Body of pancreas (tissue), 4 donors: ENCODE measurements around the gene VTI1A. TPM values are rescaled to one million over a fixed set of nuclear protein-coding genes. Genes with fewer than 3 reads are reported as not detected.
A peak's percentile ranks its signal among the peaks of the same experiment; 100 is the strongest.

Source experiments
- ATAC-seq: fragments of 150-250 bp; one replicate; pipeline ENCODE4 v1.9.1; 2016
- DNase-seq, 4 donors: peaks; one replicate each; pipeline ENCODE4 v3.0.0-alpha.2; 2019
- H3K27ac ChIP-seq, 4 donors: fragments of 200-600 bp; sonication (generic); 1 replicate in 3 of 4; 2 replicates in 1 of 4; pipeline versions ENCODE4 v1.5.1 to v1.6.1; 2016 to 2019; ENCODE audit warnings: mild to moderate bottlenecking in 1 of 4, mixed read lengths in 1 of 4, moderate library complexity in 1 of 4
- H3K27me3 ChIP-seq, 2 donors: fragments of 200-600 bp; sonication (generic); one replicate each; pipeline ENCODE4 v1.6.0; 2016; ENCODE audit warnings: mild to moderate bottlenecking in 1 of 2
- H3K36me3 ChIP-seq, 2 donors: fragments of 200-600 bp; sonication (generic); replicated peaks in 1 of 2; 2 replicates each; pipeline ENCODE4 v1.5.1; 2016; ENCODE audit warnings: low read depth in 2 of 2; ENCODE audit not compliant: insufficient read depth in 1 of 2
- H3K4me1 ChIP-seq: fragments of 200-600 bp; sonication (generic); one replicate; pipeline ENCODE4 v1.6.0; 2016
- H3K4me3 ChIP-seq, 2 donors: fragments of 200-600 bp; sonication (generic); 1 replicate in 1 of 2; 2 replicates in 1 of 2; pipeline ENCODE4 v1.5.1; 2016 to 2019
- H3K9me3 ChIP-seq, 3 donors: fragments of 200-600 bp; sonication (generic); 1 replicate in 2 of 3; 2 replicates in 1 of 3; pipeline ENCODE4 v1.5.1; 2016
- CTCF ChIP-seq, 7 experiments: fragments of 450-650 bp in 4 of 7; fragments of 200-600 bp in 3 of 7; sonication (generic) in 3 of 7; IDR thresholded peaks; one replicate each; pipeline ENCODE4 v1.5.1; 2016 to 2019; ENCODE audit warnings: antibody characterized with exemption in 7 of 7
- POLR2A ChIP-seq, 3 donors: fragments of 450-650 bp; IDR thresholded peaks; one replicate each; pipeline ENCODE4 v1.6.1; 2016; ENCODE audit warnings: antibody characterized with exemption in 3 of 3, mild to moderate bottlenecking in 2 of 3
- WGBS, 2 donors: methylation state at CpG; one replicate each; pipeline ENCODE4 v1.1.5; 2017; 5-methylcytosine and 5-hydroxymethylcytosine counted together
- intact Hi-C: fragments of 100-400 bp; cut with DNase I; formaldehyde crosslinking; loops from one replicate; pipeline ENCODE4 v1.15.1; 2023
- total RNA-seq, 2 donors: library from RNA; depleted of rRNA; stranded (reverse); fragments of >200 nt; gene quantifications; one replicate each; pipeline ENCODE4 v1.1.0, GENCODE V29; 2016

The VTI1A gene
- total RNA-seq, 2 donors from 2014 or later: 28.3 to 84.4 TPM

GRCh38 chr10:112779025-112779770, 332.2 kb downstream of the VTI1A start:
- Histone ChIP-seq H3K27me3 (no peaks in the 10 kb centered on the region), H3K36me3 (no peaks in the 10 kb centered on the region), H3K9me3 (no peaks in the 10 kb centered on the region), H3K4me3 (no peak overlapping the region), H3K4me1 (peaks cover 47% of the 10 kb centered on the region), H3K27ac (peak overlapping the region in 1 of 4 donors; percentile 40)
- ATAC-seq (no peak), DNase-seq (no peak)
- 55 to 58% methylated on average over 7 of the region's 7 CpGs for WGBS, 2 donors
- no peak for TF ChIP-seq POLR2A (IDR thresholded peaks at IDR 0.05)
- no peak for TF ChIP-seq CTCF (IDR thresholded peaks at IDR 0.05)
- intact Hi-C loops: no loop called here

GRCh38 chr10:112782200-112782907, 335.3 kb downstream of the VTI1A start:
- 88 to 99% methylated on average over 13 to 18 of the region's 18 CpGs for WGBS, 2 donors

GRCh38 chr10:112783351-112784021, 336.5 kb downstream of the VTI1A start:
- no peaks in the 10 kb centered on the region for H3K9me3 ChIP-seq
- intact Hi-C loops: no loop called here
- peak in 3 of 4 donors; percentile 17 to 27 (median 20) for DNase-seq
- no peaks in the 10 kb centered on the region for H3K36me3 ChIP-seq
- no peaks in the 10 kb centered on the region for H3K27me3 ChIP-seq
- peaks cover 23% of the 10 kb centered on the region for H3K4me1 ChIP-seq
- ATAC-seq: peak; percentile 38
- 44 to 55% methylated on average over 13 to 14 of the region's 14 CpGs for WGBS, 2 donors
- no peak overlapping the region for H3K4me3 ChIP-seq
- TF ChIP-seq POLR2A (IDR thresholded peaks at IDR 0.05): no peak
- no peak for TF ChIP-seq CTCF (IDR thresholded peaks at IDR 0.05)
- no peak overlapping the region for H3K27ac ChIP-seq

More at GRCh38 chr10:112782200-112782907, 335.3 kb downstream of the VTI1A start:
- intact Hi-C loops: no loop called here
- Histone ChIP-seq H3K27me3 (no peaks in the 10 kb centered on the region), H3K4me1 (peaks cover 34% of the 10 kb centered on the region), H3K4me3 (no peak overlapping the region), H3K9me3 (no peaks in the 10 kb centered on the region), H3K36me3 (no peaks in the 10 kb centered on the region), H3K27ac (no peak overlapping the region)
- no peak for TF ChIP-seq POLR2A (IDR thresholded peaks at IDR 0.05)
- no peak for TF ChIP-seq CTCF (IDR thresholded peaks at IDR 0.05)
- DNase-seq (peak; percentile 19 to 44 (median 36)), ATAC-seq (peak; percentile 34)

DNA sequence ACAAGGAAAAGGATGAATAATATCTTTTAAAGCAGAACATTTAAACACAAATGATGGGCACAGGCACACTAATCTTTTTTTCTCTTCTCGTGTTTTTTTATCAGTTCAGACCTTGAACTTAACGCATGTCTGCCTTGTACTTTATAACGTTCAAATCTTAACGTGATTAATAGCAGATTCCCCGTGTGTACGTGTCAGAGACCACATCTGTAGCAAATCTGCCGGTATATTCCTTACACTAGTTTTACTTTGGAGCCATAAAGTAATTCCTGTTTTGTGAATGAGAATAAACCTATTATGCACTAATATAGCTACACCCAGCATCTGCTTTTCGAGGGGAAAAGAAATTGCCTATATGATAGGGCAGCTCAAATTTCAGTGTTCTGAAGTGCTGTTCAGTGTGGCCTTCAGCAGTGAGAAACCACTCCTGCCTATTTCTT, 337.0 kb downstream of the VTI1A start:
- H3K36me3 ChIP-seq: no peaks in the 10 kb centered on the region
- H3K27ac ChIP-seq: no peak overlapping the region
- ATAC-seq: no peak
- no peak overlapping the region for H3K4me3 ChIP-seq
- no peaks in the 10 kb centered on the region for H3K9me3 ChIP-seq
- no peak for DNase-seq
- peaks cover 17% of the 10 kb centered on the region for H3K4me1 ChIP-seq
- intact Hi-C loops: no loop called here
- no peaks in the 10 kb centered on the region for H3K27me3 ChIP-seq
- 27 to 33% methylated on average over 8 of the region's 8 CpGs for WGBS, 2 donors
- TF ChIP-seq CTCF (IDR thresholded peaks at IDR 0.05) (no peak), POLR2A (IDR thresholded peaks at IDR 0.05) (no peak)
